HG02840 (cell line): ENCODE data around the gene KLHL10.
"Not testable (repeated sequence)": the region's sequence is repeated elsewhere in the genome, so short reads cannot be mapped to it uniquely, and the experiment has no call there.

ENCODE experiments used
- ATAC-seq: cut with Tn5 transposase; IDR thresholded peaks from one replicate; pipeline ENCODE4 v1.9.1; 2021; ENCODE audit warnings: mild to moderate bottlenecking, moderate library complexity, moderate number of reproducible peaks; ENCODE audit not compliant: unreplicated experiment, low FRiP score

The KLHL10 gene

DNA sequence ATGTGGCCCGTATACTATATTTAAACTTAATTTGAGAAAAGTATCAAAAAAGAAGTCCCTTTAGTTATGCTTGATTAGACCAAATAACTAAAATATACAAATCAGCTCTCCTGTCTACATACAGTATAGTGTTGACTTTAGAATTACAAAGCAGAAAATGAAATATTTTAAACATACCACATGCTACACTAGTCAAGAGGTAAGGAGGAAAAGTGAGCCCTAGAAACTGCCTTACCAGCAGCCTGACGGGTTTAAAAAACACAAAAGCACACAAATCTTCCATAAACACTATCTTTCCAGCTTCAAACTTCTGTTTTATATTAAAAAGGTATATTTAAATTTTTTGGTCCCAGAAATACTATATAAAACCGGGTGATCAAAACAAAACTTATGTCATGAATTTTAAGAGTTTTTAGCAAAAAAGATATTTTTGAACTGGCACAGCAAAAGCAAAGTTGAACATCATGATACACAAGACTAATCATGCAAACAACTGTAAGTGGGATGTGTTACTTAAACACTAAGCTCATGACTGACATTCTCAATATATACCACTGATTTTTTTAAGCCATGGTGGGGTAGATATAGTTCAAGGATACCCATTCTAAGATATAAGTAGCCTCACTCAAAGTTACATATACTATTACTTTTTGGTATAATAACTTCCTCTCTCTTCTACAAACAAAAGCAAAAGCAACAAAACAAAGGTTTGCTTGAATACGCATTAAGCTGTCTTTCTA, 11.8 kb downstream of the KLHL10 start:
- no peak for ATAC-seq

- ATAC-seq: not testable (repeated sequence)
Measured at GRCh38 chr17:41851382-41851781, 13.8 kb downstream of the KLHL10 start.

GRCh38 chr17:41860254-41860931, 22.8 kb downstream of the KLHL10 start:
- ATAC-seq: no peak

- ATAC-seq: no peak
Measured at GRCh38 chr17:41863074-41863848, 25.6 kb downstream of the KLHL10 start.

DNA sequence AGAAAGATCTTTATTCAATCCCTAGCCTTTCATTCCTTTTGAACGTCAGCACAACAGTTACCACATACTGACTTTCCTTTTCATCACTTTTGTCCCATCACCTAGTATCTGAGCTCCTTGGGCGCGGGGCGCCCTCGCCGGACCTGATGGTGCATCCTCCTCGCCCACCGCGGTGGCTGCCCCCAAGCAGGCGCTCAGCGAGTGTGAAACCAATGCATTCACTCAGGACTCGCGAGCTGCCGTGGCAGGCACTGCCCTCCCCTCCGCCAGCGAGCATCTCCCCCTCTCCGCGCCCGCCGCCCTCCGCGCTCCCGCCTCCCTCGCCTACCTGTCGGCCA, 26.8 kb downstream of the KLHL10 start:
- no peak for ATAC-seq

- ATAC-seq: peak; percentile 83
Measured at GRCh38 chr17:41864836-41865595, 27.4 kb downstream of the KLHL10 start, which contains the start of gene KLHL11. KLHL11 (minus strand) TSS chr17:41865423; CDS start chr17:41865370, 53 bp downstream.

GRCh38 chr17:41865596-41865893, 27.9 kb downstream of the KLHL10 start:
- no peak for ATAC-seq

GRCh38 chr17:41868568-41868967, 30.9 kb downstream of the KLHL10 start:
- no peak for ATAC-seq

DNA sequence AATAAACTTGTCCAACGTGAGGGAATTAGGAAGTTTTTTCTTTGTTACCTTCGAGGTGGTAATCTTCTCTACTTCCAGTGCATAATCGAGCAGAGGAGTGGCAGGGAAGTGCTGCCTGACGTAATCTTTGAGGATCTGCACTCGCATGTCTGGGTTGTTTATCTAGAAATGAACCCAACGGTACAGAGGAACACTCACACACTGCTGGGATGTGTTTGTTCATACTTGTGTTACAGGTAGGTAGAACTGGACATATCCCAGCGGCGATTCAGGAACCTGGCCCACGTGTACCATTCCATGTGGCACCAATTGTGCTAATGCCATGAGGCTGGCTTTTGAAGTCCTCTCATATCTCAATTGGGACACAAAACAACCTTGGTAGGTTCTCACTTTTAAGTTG, 31.8 kb downstream of the KLHL10 start:
- no peak for ATAC-seq

- ATAC-seq: no peak
Measured at GRCh38 chr17:41870097-41870496, 32.5 kb downstream of the KLHL10 start.

DNA sequence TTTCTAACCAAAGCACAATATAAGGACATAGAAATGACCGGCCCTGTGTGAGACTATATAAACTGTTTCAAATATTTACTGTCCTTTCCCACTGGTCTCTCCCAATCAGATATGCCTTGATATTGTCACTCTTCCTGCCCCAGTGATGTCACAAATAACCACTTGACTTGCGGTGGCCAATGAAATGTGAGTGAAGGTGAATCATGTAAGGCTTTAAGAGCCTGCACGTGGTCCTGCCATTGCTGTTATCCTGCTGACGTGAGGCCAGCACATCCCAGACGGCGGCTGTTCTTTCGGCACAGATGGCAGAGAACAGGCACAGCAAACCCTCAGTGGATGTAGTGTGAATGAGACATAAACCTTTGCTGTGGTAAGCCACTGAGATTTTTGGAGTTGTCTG, 33.0 kb downstream of the KLHL10 start:
- ATAC-seq: no peak

DNA sequence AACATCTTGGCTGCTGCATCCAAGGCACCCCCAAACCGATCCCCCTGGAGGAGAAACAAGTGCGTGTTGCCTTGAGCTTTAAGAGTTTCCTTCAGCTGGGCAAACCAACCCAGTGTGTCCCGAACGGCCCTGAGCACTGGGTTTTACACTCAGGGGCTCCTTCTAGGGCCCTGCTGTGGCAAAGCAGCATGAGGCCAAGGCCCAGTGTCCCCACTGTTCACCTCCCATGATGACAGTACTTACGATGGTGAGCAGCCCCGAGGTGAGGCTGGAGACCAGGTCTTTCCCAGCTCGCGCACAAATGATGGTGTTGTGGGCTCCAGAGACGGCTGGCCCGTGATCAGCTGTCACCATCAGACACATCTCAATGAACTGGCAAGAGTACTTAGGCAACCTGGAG, 34.2 kb downstream of the KLHL10 start:
- ATAC-seq: no peak

DNA sequence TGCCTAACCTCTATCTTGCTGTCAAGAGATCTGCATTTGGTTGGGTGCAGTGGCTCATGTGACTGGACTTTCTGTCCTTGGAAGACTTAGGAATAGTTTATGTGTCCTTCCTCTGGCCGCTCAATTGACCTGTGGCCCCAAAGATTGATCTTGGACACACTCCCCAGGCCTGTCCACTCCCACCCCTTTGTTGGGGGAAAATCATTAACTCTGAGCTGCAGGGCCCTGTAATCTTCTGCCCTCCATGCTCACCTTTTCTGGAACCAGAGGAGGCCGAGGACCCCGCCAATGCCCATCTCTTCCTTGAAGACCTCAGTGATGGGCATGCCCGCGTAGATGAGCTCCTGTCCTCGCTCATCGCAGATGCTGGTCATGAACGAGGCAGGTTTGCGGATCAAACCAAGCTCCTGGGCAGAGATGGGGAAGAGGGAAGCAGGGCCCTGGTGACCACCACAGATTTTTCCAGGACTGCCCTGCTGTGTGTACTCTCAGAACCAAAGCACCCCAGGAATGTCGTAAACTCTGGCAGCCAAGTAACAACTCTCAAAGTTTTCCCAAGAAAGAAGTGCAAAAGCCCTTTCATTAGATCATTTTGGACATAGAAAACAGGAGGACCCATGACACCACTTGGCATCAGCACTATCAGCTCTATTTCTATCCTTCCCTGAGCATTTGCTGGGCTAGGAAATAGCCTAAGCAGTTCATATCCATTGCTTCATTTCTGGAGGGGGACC, 36.1 kb downstream of the KLHL10 start:
- no peak for ATAC-seq

DNA sequence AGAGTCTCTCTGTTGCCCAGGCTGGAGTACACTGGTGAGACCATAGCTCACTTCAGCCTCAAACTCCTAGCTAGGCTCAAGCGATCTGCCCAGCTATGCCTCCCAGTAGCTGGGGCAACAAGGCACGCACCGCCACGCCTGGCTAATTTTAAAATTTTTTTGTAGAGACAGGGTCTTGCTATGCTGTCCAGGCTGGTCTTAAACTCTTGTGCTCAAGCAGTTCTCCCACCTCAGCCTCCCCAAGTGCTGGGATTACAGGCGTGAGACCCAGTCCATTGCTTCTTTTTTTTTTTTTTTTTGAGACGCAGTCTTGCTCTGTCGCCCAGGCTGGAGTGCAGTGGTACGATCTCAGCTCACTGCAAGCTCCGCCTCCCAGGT, 36.7 kb downstream of the KLHL10 start:
- ATAC-seq: not testable (repeated sequence)

DNA sequence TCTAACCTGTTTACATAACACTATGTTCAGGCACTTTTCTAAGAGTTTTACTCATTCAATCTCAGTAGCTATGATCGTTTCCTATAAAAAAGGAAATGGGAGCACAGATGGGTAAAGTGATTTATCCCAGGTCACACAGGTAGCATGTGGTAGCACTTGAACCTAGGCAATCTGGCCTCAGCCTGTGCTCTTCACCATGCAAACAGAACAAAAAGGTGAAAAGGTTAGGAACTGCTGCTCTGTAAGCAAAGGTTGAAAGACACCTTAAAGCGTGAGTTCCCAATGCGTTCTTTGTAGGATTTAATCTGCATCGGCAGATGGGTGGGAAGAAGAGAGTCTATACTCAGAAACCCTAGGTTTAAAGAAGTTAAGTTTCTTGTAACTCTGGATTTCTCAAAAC, 42.5 kb downstream of the KLHL10 start:
- no peak for ATAC-seq

GRCh38 chr17:41882756-41883155, 45.1 kb downstream of the KLHL10 start:
- no peak for ATAC-seq

DNA sequence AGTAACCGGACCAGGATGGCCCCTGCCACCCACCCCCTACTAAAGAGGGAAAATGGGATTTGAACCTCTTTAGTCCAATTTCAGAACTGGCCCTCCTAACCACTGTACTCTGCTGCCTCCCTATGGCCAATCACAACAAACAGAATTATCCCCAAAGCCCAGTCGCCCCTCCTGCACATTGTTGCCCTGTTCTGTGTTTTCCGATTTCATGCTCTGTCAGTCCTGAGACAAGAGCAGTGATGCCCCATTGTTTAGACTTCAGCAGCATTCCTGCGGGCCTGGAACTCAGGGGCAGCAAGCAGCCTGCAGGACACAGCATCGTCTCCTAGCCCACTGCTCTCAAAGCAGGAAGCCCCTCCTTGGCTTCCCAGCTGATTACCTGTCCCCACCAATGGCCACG, 48.1 kb downstream of the KLHL10 start:
- no peak for ATAC-seq

- no peak for ATAC-seq
Measured at GRCh38 chr17:41888332-41888965, 50.8 kb downstream of the KLHL10 start.

DNA sequence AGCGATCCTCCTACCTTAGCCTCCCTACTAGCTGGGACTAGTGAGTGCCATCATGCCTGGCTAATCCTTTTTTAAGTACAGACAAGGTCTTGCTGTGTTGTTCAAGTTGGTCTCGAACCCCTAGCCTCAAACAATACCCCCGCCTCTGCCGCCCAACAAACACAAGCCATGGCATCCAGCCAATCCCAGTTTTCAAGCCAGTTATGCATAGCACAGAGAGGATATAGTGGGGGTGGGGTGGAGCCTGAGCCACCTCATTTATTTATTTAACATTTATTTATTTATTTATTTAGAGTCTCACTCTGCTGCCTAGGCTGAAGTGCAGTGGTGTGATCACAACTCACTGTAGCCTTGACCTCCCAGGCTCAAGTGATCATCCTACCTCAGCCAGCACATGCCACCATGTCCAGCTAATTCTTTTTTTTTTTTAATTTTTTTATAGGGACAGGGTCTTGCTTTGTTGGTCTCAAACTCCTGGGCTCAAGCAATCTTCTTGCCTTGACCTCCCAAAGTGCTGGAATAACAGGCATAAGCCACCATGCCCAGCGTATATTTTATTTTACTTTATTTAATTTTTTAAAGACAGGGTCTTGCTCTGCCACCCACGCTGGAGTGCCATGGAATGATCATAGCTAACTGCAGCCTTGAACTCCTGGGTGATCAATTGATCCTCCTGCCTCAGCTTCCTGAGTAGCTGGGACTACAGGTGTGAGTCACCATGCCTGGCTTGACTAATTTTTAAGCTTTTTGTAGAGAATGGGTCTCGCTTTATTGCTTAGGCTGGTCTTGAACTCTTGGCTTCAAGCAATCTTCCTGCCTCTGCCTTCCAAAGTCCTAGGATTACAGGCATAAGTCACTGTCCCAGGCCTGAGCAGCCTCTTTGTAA, 53.8 kb downstream of the KLHL10 start:
- no peak for ATAC-seq
